ES-I3 (cell line): ENCODE data around the gene MED25.
A peak's percentile ranks its signal among the peaks of the same experiment; 100 is the strongest.

Experiments used
- H3K36me3 ChIP-seq: 2 replicates; pipeline ENCODE4 v1.6.1; 2013; ENCODE audit warnings: mild to moderate bottlenecking, low read length, control low read depth, moderate library complexity; ENCODE audit not compliant: insufficient read depth
- H3K4me1 ChIP-seq: 2 replicates; pipeline ENCODE4 v1.6.1; 2013; ENCODE audit warnings: mild to moderate bottlenecking, control low read depth, low read length; ENCODE audit not compliant: insufficient read depth
- H3K9ac ChIP-seq: 2 replicates; pipeline ENCODE4 v1.6.1; 2013; ENCODE audit warnings: low read depth, mild to moderate bottlenecking, low read length, moderate library complexity
- H3K9me3 ChIP-seq: 2 replicates; pipeline ENCODE4 v1.6.1; 2013; ENCODE audit warnings: mild to moderate bottlenecking, low read length, moderate library complexity; ENCODE audit not compliant: control insufficient read depth, insufficient read depth

The MED25 gene

DNA sequence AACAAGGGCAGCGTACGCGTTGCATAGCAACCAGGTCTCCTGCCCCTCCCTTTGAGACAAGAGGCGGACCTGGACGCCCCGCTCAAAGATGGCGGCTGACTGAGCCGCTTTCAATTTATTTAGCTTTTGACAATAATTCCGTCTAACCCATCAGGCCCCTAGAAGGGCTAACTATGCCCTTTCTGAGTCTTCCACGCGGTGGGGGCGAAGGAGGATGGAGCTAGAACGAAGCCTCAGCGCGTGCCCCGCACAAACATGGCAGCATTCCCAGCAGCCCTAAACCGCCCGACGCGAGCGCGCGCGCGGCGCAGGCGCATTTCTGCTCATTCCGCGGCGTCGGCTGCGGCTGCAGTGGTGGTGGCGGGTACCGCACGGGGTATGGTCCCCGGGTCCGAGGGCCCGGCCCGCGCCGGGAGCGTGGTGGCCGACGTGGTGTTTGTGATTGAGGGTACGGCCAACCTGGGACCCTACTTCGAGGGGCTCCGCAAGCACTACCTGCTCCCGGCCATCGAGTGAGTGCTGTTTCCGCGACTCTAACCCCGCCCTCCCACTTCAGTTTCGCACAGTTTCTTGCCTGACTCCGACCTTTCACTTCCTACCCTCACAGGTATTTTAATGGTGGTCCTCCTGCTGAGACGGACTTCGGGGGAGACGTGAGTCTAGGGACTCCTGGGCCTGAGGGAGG is at the start of gene MED25:
TSS of gene MED25 (plus strand) at position 326 of the 685 bp plus-strand sequence. CDS start at position 379, 53 bp downstream.
- Histone ChIP-seq H3K9me3 (no peaks in the 10 kb centered on the region), H3K36me3 (peaks cover 4% of the 10 kb centered on the region; the same call in 1 of the 2 replicates), H3K4me1 (no peaks in the 10 kb centered on the region; the same call in 1 of the 2 replicates), H3K9ac (peak within 1 kb of the TSS; percentile 96)

DNA sequence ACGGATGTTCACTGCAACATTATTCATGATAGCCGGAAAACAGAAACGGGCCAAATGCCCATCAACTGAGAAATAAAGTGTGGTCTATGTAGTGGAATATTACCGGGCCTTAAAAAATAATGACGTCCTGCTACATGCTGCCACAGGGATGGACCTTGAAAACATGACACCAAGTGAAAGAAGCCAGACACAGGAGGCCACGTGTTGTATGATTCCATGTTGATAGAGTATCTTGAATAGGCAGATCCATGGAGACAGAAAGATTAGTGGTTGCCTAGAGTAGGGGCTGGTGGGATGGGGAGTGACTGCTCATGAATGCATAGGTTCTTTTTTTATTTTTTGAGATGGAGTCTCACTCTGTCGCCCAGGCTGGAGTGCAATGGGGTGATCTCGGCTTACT is 47.6 kb upstream of the MED25 start:
- Histone ChIP-seq H3K9me3 (no peaks in the 10 kb centered on the region), H3K36me3 (no peaks in the 10 kb centered on the region; the same call in 1 of the 2 replicates), H3K4me1 (peaks cover 6% of the 10 kb centered on the region), H3K9ac (no peak overlapping the region)

DNA sequence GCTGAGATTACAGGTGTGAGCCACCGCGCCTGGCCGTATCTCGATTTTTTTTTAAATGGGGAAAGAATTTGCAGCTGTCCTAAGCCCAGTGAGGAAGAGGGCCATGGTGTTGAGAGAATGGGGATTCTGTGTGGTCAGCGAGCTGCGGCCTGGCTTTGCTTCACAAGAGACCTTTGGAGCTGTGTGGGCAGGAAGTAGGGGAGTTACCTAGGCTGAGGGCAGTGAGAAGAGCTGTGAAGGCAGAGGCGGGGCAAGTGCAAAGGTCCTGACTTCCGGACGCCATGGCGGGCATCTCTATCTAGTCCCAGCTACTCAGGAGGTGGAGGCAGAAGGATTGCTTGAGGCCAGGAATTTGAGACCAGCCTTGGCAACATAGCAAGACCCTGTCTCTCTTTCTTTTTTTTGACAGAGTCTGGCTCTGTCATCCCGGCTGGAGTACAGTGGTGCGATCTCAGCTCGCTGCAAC is 46.4 kb upstream of the MED25 start:
- no peaks in the 10 kb centered on the region for H3K9me3 ChIP-seq
- no peak overlapping the region for H3K9ac ChIP-seq
- no peaks in the 10 kb centered on the region; the same call in 1 of the 2 replicates for H3K36me3 ChIP-seq
- H3K4me1 ChIP-seq: peaks cover 6% of the 10 kb centered on the region

DNA sequence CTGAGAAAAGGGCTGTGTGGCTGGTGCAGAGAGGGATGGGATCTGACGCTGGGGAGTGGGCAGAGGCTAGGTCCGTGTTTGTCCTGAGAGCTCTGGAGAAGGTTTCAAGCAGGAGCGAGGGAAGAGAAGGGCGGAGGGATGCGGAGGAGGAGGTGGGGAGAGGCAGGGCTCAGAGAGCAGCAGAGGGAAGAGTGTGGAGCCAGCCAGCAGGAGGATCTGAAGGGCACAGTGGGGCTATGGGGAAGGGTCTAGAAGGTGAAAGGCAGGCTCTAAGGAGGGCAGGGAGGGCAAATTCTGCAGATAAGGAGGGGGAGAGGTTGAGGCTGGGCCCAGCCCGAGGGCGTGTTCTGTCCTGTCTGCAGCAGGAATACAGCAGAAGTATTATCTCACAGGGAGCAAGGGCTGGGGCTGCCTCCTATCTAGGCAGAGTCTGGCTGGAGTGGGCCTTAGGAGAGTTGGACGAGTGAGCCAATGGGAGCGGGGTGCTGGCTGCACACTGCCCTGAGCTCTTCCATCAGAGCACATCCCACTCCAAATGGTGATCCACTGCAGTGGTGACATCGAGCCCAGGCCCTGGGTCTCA is 45.1 kb upstream of the MED25 start:
- no peak overlapping the region for H3K9ac ChIP-seq
- H3K36me3 ChIP-seq: no peaks in the 10 kb centered on the region; the same call in 1 of the 2 replicates
- peaks cover 3% of the 10 kb centered on the region for H3K4me1 ChIP-seq
- H3K9me3 ChIP-seq: no peaks in the 10 kb centered on the region

DNA sequence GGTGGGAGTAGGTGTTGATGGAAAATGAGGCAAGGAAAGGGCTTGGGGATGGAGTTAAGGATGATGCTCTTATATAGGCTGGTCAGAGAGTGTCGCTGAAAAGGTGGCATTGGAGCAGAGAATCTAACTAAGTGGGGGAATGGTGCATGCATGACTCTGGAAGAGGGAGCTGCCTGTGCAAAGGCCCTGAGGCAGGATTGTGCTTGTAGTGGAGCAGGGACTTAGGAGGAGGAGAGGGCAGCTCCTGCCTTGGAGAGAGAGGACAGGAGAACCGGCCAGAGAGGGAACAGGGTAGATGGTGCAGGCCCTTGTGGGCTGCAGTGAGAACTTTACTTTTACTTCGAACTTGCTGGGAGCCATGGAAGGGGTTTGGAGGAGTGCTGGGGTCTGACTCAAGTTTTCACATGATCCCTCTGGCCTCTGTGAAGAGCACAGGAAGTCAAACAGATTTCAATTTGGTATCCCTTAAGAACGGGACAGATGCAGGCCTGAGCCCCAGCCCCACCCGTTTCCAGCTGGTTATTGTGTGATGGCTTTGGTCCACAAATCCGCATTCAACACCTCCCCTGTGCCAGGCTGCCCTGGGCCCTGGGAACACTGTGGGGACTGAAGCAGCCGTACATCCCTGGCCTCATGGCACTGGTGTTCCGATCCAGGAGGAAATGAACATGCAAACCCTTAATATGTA is 44.3 kb upstream of the MED25 start:
- Histone ChIP-seq H3K4me1 (no peaks in the 10 kb centered on the region), H3K9ac (no peak overlapping the region), H3K36me3 (no peaks in the 10 kb centered on the region; the same call in 1 of the 2 replicates), H3K9me3 (no peaks in the 10 kb centered on the region)

DNA sequence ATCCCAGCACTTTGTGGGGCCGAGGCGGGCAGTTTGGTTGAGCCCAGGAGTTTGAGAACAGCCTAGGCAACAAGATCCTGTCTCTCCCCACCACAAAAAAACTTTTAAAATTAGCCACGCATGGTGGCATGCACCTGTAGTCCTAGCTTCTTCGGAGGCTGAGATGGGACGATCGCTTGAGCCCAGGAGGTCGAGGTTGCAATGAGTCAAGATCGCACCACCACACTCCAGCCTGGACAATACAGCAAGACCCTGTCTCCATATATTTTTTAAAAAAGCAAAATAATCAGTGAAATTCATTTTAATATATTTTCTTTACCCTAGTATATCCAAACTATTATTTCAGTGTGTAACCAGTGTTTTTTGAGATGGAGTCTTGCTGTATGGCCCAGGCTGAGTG is 43.1 kb upstream of the MED25 start:
- H3K36me3 ChIP-seq: no peaks in the 10 kb centered on the region
- H3K9me3 ChIP-seq: no peaks in the 10 kb centered on the region
- H3K4me1 ChIP-seq: no peaks in the 10 kb centered on the region
- no peak overlapping the region for H3K9ac ChIP-seq

DNA sequence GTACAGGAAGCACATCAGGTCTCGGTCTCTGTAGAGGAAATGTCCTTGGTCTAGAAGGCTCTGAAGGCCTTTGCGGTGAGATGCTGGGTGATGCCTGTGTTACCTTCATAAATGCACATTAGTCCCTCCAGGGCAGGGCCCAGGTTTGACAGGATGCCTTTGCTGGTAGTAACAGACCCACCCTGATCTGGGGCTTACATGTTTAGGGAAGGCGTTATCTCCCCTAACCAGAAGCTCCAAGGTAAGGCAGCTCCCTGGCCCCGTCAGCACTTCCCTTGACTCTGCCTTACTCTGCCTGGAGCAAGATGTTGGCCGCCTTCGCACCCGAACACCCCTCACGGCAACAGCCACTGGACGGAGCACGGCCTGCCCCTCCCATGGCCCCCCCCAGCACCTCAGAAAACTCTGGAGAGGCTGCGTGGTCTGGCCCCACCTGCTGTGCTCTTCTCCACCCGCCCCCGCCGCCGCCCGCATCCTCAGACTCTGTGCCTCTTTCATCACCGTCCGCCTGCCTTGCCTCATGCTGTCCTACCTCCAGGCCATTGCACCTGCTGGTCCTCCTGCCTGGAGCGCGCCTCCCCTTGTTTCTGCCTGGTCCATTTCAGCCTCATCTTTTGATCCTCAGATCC is 42.2 kb upstream of the MED25 start:
- H3K9me3 ChIP-seq: no peaks in the 10 kb centered on the region
- no peaks in the 10 kb centered on the region for H3K4me1 ChIP-seq
- no peaks in the 10 kb centered on the region for H3K36me3 ChIP-seq
- no peak overlapping the region for H3K9ac ChIP-seq

DNA sequence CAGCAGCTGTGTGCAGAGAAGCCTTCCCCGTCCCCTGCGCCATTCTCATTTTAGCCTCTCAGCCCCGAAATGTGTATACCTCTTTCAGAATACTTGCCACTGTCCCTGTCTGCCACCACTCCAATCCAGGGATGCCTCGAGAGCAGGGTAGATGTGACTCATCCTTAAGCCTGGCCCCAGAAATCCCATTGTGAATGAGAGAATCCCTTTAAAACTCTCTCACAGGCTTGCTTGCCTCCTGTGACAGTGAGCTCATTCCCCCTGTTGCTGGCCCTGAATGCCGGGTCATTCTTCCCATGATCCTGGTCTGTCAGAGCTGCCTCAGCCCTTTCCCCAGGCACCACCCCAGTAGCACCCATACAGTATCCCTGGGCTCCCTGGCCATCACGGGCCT is 41.7 kb upstream of the MED25 start:
- no peaks in the 10 kb centered on the region for H3K36me3 ChIP-seq
- no peak overlapping the region for H3K9ac ChIP-seq
- H3K4me1 ChIP-seq: peaks cover 3% of the 10 kb centered on the region; the same call in 1 of the 2 replicates
- H3K9me3 ChIP-seq: no peaks in the 10 kb centered on the region

DNA sequence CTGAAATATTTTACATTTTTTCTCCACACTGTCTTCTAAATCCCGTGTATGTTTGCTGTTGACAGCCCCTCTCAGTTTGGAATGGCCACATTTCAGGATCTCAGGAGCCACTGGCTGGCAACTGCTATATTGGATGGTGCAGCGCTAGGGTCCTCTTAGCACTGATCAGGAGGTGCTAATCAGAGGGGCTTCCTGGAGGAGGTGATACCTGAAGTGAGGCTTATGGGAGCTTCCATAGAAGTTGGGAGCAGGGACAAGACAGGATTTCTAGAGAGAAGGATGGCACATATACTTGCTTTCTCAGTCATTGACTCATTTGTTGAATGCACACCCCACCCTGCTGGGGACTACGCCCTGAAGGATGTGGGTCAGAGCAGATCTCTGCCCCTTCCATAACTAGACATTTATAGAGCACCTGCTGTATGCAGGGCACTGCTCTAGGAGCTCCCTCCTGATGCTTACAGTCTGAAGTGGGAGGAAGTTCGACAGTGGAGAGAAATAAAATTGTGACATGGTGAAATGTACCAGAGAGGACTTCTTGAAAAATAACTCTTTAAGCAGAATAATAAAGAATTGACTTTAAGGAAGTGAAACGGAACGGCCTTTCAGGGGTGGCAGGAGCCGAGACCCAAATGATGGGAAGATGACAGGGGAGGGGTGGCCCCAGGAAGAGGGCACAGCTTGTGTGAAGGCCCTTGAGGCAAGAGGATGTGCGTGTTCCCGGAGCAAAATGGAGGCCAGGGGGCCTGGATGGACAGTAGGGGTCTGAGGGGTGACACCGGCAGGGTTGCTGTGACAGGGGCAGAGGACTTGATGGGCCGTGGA is 38.1 kb upstream of the MED25 start:
- H3K36me3 ChIP-seq: peaks cover 4% of the 10 kb centered on the region; the same call in 1 of the 2 replicates
- no peaks in the 10 kb centered on the region for H3K9me3 ChIP-seq
- peaks cover 3% of the 10 kb centered on the region; the same call in 1 of the 2 replicates for H3K4me1 ChIP-seq
- H3K9ac ChIP-seq: no peak overlapping the region

DNA sequence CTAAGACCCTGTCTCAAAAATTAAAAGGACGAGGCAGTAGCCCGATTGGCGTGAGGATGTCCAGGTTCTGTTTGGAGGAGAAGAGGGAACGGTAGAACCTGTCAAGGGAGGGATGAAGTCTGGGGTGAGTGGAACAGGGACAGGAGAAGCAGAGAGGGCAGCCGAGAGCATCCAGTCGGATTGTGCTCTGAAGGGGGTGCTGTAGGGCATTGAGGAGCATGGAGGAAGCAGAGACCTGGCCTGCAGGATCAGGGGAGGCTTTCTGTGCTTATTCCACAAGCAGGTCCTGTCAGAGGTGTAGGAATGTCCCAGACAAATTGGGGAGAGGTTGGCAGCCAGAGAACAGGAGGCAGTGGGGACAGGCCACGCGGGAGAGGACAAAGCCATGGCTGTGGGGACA is 37.2 kb upstream of the MED25 start:
- Histone ChIP-seq H3K36me3 (peaks cover 4% of the 10 kb centered on the region; the same call in 1 of the 2 replicates), H3K4me1 (peaks cover 3% of the 10 kb centered on the region; the same call in 1 of the 2 replicates), H3K9me3 (no peaks in the 10 kb centered on the region), H3K9ac (no peak overlapping the region)

DNA sequence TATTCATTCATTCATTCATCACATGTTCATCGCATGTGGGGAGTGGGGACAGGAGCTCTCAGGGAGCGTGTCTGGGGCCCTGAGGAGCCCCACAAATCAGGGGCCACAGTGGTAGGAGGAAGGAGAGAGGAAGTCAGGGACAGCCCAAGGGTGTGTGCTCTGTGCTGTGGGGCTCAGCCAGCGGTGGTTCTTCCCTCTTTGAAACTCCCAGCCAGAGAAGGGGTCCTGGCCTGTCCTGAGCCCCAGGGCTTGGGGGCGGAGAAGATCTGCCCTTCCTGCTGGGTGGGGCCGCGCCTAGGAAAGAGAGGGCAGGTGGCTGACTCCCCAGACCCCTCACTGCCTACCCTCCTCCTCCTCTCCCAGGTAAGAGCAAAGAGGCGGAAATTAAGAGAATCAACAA is 36.7 kb upstream of the MED25 start:
- Histone ChIP-seq H3K9ac (no peak overlapping the region), H3K36me3 (peaks cover 4% of the 10 kb centered on the region; the same call in 1 of the 2 replicates), H3K9me3 (no peaks in the 10 kb centered on the region), H3K4me1 (peaks cover 6% of the 10 kb centered on the region; the same call in 1 of the 2 replicates)

DNA sequence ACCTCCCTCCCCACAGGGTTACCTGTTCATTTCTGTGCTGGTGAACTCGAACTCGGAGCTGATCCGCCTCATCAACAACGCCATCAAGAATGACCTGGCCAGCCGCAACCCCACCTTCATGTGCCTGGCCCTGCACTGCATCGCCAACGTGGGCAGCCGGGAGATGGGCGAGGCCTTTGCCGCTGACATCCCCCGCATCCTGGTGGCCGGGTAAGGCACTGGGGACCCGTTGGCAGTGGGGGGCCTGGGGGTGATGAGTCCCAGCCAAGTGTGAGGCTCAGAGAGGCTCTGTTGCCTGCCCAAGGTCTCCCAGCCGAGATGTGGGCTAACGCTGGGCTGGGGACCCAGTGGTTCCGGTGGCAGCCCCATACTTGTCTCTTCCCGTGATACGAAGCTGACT is 35.6 kb upstream of the MED25 start:
- Histone ChIP-seq H3K9ac (no peak overlapping the region), H3K36me3 (peaks cover 4% of the 10 kb centered on the region; the same call in 1 of the 2 replicates), H3K4me1 (peaks cover 11% of the 10 kb centered on the region; the same call in 1 of the 2 replicates), H3K9me3 (no peaks in the 10 kb centered on the region)

DNA sequence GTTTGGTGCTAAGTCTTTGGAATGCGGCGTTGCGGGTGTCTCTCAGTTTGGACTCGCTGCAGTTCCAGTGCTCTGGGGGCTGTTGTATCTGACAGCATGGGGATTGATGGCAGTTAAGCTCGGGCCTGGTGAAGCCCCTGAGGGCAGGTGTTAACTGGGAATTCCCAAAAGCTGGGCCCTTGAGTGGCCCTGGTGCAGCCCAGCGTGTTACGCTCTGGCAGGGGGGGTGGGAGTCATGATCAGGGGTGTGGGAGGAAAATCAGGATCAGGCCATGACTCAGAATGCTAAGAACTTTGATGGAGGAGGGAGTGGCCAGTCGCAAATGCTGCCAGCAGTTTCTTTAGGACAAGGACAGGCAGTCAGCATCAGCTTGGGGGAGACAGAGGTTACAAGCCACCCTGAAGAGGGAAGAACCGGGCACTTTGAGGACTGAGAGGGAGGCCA is 31.7 kb upstream of the MED25 start:
- Histone ChIP-seq H3K4me1 (peaks cover 7% of the 10 kb centered on the region; the same call in 1 of the 2 replicates), H3K9me3 (no peaks in the 10 kb centered on the region), H3K9ac (no peak overlapping the region), H3K36me3 (peaks cover 13% of the 10 kb centered on the region; the same call in 1 of the 2 replicates)
